HEK293T (cell line): Measurements from ENCODE around the gene CREM.

Experiments
- BHLHE40 ChIP-seq: fragments of 450-650 bp; IDR thresholded peaks from 2 replicates; pipeline ENCODE4 v1.6.1; 2016; ENCODE audit warnings: mild to moderate bottlenecking, moderate library complexity, borderline replicate concordance
- FOXA1 ChIP-seq: fragments of 450-650 bp; IDR thresholded peaks from 2 replicates; pipeline ENCODE4 v1.6.1; 2016; ENCODE audit warnings: mild to moderate bottlenecking
- FOXM1 ChIP-seq: fragments of 450-650 bp; IDR thresholded peaks from 2 replicates; pipeline ENCODE4 v1.6.1; 2017; ENCODE audit warnings: mild to moderate bottlenecking, borderline replicate concordance
- HDGF ChIP-seq: fragments of 450-650 bp; IDR thresholded peaks from 2 replicates; pipeline ENCODE4 v1.6.1; 2017; ENCODE audit warnings: antibody characterized with exemption, borderline replicate concordance
- NFRKB ChIP-seq: fragments of 450-650 bp; IDR thresholded peaks from 2 replicates; pipeline ENCODE4 v1.6.1; 2016; ENCODE audit warnings: mild to moderate bottlenecking, moderate library complexity
- SP1 ChIP-seq: fragments of 450-650 bp; IDR thresholded peaks from 2 replicates; pipeline ENCODE4 v1.6.1; 2017
- SUZ12 ChIP-seq: fragments of 450-650 bp; IDR thresholded peaks from 2 replicates; pipeline ENCODE4 v1.6.1; 2016; ENCODE audit warnings: mild to moderate bottlenecking

DNA sequence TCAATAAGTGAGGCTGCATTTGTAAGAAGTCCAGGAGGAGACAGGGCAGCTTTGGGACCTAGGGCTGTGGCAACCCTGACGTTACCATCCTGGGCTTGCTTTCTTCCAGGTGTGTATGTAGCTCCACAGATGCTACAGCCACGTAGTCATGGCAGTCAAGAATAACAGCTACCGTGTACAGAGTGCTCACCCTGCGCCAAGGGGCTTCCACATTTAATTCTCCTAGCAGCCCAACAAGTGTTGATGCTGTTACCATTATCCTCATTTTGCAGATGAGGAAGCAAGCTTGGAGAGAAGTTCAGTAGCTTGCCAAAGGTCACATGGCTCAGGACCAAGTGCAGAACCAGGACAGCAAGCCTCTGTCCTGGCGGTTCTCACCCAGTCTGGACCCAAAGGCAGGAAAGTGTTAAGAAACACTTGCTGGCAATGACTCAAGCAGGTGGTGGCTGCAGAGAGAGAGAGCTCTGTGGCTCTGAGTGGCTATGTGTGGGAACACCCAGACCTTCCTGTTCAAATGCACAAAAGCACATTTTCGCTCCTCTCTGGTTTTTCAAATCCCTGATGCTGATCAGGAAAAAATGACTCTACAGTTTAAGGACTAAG lies 89.8 kb downstream of the CREM start:
- TF ChIP-seq FOXA1 (no peak), BHLHE40 (no peak), SP1 (no peak), FOXM1 (no peak), SUZ12 (no peak), NFRKB (no peak), HDGF (no peak)
